HepG2 (cell line): Measurements from ENCODE around the gene CYB5R3. TPM values are rescaled to one million over a fixed set of nuclear protein-coding genes. Genes with fewer than 3 reads are reported as not detected.

ENCODE experiments used
- BCL6 ChIP-seq: IDR thresholded peaks from 2 replicates; pipeline ENCODE4 v1.6.1; 2016; ENCODE audit warnings: missing genetic modification reagents, missing compliant biosample characterization
- HDAC1 ChIP-seq: sonication (generic); formaldehyde crosslinking; IDR thresholded peaks from 2 replicates; pipeline ENCODE4 v1.5.1; 2020; ENCODE audit warnings: mild to moderate bottlenecking, missing genetic modification reagents
- HNF4G ChIP-seq, 2 experiments: sonication (generic) in 1 of 2; formaldehyde crosslinking in 1 of 2; IDR thresholded peaks; 2 replicates each; pipeline versions ENCODE4 v1.4.0 to v1.6.1; 2011 to 2020; ENCODE audit warnings: borderline replicate concordance in 2 of 2, low read depth in 2 of 2, mild to moderate bottlenecking in 2 of 2, low read length in 1 of 2, missing genetic modification reagents in 1 of 2, moderate library complexity in 1 of 2
- KDM2A ChIP-seq: sonication (generic); formaldehyde crosslinking; IDR thresholded peaks from 2 replicates; pipeline ENCODE4 v1.4.0; 2020; ENCODE audit warnings: low read depth, missing genetic modification reagents, borderline replicate concordance
- NR2C2 ChIP-seq: sonication (generic); formaldehyde crosslinking; IDR thresholded peaks from 2 replicates; pipeline ENCODE4 v1.4.0; 2020; ENCODE audit warnings: missing genetic modification reagents, mild to moderate bottlenecking, moderate library complexity, borderline replicate concordance
- POGZ ChIP-seq: sonication (generic); formaldehyde crosslinking; IDR thresholded peaks from 2 replicates; pipeline ENCODE4 v1.4.0; 2020; ENCODE audit warnings: mild to moderate bottlenecking, missing genetic modification reagents
- POLR2AphosphoS2 ChIP-seq: IDR thresholded peaks from 2 replicates; pipeline ENCODE4 v1.6.1; 2011; ENCODE audit warnings: low read depth, low read length, improper control_type of control experiment
- SP5 ChIP-seq: IDR thresholded peaks from 2 replicates; pipeline ENCODE4 v1.6.1; 2016; ENCODE audit warnings: low read depth, borderline replicate concordance
- XBP1 ChIP-seq: sonication (generic); formaldehyde crosslinking; IDR thresholded peaks from 2 replicates; pipeline ENCODE4 v1.5.0; 2020; ENCODE audit warnings: missing genetic modification reagents
- ZMYM2 ChIP-seq: sonication (generic); formaldehyde crosslinking; IDR thresholded peaks from 2 replicates; pipeline ENCODE4 v1.8.0; 2022; ENCODE audit warnings: mild to moderate bottlenecking, missing genetic modification reagents
- ZNF10 ChIP-seq: sonication (generic); formaldehyde crosslinking; IDR thresholded peaks from 2 replicates; pipeline ENCODE4 v1.4.0; 2020; ENCODE audit warnings: mild to moderate bottlenecking, low read depth, missing genetic modification reagents, borderline replicate concordance
- ZNF136 ChIP-seq: sonication (generic); formaldehyde crosslinking; IDR thresholded peaks from 2 replicates; pipeline ENCODE4 v1.8.1; 2022; ENCODE audit warnings: low read depth, mild to moderate bottlenecking, moderate library complexity, missing genetic modification reagents
- ZNF367 ChIP-seq: sonication (generic); formaldehyde crosslinking; IDR thresholded peaks from 2 replicates; pipeline ENCODE4 v1.4.0; 2020; ENCODE audit warnings: missing genetic modification reagents, borderline replicate concordance
- ZNF839 ChIP-seq: sonication (generic); formaldehyde crosslinking; IDR thresholded peaks from 2 replicates; pipeline ENCODE4 v1.4.0; 2020; ENCODE audit warnings: missing genetic modification reagents, mild to moderate bottlenecking, borderline replicate concordance
- polyA plus RNA-seq, 8 experiments: library from polyadenylated mRNA; depleted of rRNA in 3 of 8; stranded (reverse) in 7 of 8; unstranded in 1 of 8; fragments of >200 nt; fragmentation: Illumina TruSeq in 4 of 8; extraction: Trizol in 4 of 8; gene quantifications; 2 replicates each; pipeline versions ENCODE4 v1.2.1 to v1.2.3, GENCODE V29; 2011 to 2016; ENCODE audit warnings: low read depth in 4 of 8, missing spikeins in 1 of 8, mixed read lengths in 1 of 8; ENCODE audit not compliant: insufficient read depth in 1 of 8
- total RNA-seq, 5 experiments: library from RNA; depleted of rRNA; stranded (reverse); fragments of >200 nt; fragmentation: Illumina TruSeq; extraction: Trizol; gene quantifications; 2 replicates each; pipeline ENCODE4 v1.2.3, GENCODE V29; 2016; ENCODE audit warnings: low read depth in 1 of 5
- TF ChIP-seq, protein P1 (sequence below): sonication (generic); formaldehyde crosslinking; IDR thresholded peaks from 2 replicates; pipeline ENCODE4 v1.5.0; 2020; ENCODE audit warnings: mild to moderate bottlenecking, missing genetic modification reagents
- TF ChIP-seq, protein P2 (sequence below): sonication (generic); formaldehyde crosslinking; conservative IDR thresholded peaks from 2 replicates; pipeline ENCODE4 v1.4.0; 2020; ENCODE audit warnings: mild to moderate bottlenecking, missing genetic modification reagents, moderate library complexity
- TF ChIP-seq, protein P3 (sequence below): sonication (generic); formaldehyde crosslinking; conservative IDR thresholded peaks from 2 replicates; pipeline ENCODE4 v1.8.0; 2022; ENCODE audit warnings: mild to moderate bottlenecking, moderate library complexity, missing genetic modification reagents
- TF ChIP-seq, protein P4 (sequence below): sonication (generic); formaldehyde crosslinking; IDR thresholded peaks from 2 replicates; pipeline ENCODE4 v1.5.1; 2020; ENCODE audit warnings: missing genetic modification reagents, mild to moderate bottlenecking, borderline replicate concordance

Gene CYB5R3
- total and polyA plus RNA-seq, 2 of the 13 experiments (the other 11 are each of a cell fraction or from before 2014, with no cell fraction given): 32.4 to 305 TPM

DNA sequence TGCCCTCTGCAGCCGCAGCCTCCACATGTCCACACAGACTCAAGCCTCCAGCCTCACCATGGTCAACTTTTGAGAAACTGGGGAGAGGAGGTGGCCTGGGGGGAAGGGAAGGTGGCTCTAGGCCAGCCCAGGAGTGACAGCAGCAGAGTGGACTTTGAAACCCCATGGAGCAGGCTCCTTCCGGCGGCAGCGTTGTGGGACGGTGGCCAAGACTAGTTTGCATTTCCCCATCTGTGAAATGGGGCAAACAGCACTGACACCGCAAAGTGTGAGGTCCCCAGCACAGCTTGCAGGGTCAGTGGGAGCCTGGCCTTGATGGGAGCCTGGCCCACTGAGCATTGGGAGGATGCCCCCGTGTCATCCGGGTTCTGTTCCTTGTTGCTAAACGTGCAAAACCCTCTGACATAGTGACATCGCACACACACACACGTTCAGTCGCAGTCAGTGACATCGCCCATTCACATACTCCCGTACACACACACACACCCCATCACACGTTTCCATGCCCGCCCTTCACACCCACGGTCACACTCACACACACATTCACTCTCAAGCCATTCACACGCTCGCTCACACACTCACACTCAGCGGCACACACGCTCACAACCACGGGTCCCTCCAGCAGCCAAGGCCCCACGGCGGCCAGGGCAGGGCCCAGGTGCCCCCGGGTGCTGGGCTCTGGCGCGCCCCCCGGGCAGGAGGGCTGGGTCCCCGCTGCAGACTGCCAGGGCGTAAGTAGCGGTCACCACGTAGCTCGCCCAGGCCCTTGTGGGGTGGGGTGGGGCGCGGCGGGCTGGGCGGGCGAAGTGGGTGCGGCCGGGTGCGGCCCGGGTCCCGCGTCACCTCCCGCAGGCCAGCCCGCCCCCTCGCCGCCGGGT lies 585 bp downstream of the CYB5R3 start (continued):
- TF ChIP-seq ZNF367 (0 out of 2 replicates have a peak, but pooled peaks have one; percentile 8), HNF4G (IDR thresholded peaks at IDR 0.05; ENCODE audit: borderline replicate concordance, low read depth, low read length) (peak; percentile 92), HNF4G (CRISPR knock-in tag; IDR thresholded peaks at IDR 0.05; ENCODE audit: borderline replicate concordance, low read depth) (peak; percentile 84; the same call in 1 of the 2 replicates), POLR2AphosphoS2 (no peak), NR2C2 (no peak), ZNF839 (no peak), SP5 (peak; percentile 42; the same call in 1 of the 2 replicates), HDAC1 (CRISPR knock-in tag) (peak; percentile 93), ZNF10 (CRISPR knock-in tag) (no peak), KDM2A (peak; percentile 66), XBP1 (CRISPR knock-in tag) (no peak), BCL6 (CRISPR knock-in tag) (no peak; the same call in none of the 2 replicates), POGZ (CRISPR knock-in tag) (peak; percentile 64; the same call in 1 of the 2 replicates), ZMYM2 (CRISPR knock-in tag) (no peak), ZNF136 (CRISPR knock-in tag) (no peak)
- TF ChIP-seq, protein P1, sequence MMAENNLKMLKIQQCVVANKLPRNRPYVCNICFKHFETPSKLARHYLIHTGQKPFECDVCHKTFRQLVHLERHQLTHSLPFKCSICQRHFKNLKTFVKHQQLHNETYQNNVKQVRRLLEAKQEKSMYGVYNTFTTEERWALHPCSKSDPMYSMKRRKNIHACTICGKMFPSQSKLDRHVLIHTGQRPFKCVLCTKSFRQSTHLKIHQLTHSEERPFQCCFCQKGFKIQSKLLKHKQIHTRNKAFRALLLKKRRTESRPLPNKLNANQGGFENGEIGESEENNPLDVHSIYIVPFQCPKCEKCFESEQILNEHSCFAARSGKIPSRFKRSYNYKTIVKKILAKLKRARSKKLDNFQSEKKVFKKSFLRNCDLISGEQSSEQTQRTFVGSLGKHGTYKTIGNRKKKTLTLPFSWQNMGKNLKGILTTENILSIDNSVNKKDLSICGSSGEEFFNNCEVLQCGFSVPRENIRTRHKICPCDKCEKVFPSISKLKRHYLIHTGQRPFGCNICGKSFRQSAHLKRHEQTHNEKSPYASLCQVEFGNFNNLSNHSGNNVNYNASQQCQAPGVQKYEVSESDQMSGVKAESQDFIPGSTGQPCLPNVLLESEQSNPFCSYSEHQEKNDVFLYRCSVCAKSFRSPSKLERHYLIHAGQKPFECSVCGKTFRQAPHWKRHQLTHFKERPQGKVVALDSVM (CRISPR knock-in tag): peak; percentile 99
- TF ChIP-seq, protein P2, sequence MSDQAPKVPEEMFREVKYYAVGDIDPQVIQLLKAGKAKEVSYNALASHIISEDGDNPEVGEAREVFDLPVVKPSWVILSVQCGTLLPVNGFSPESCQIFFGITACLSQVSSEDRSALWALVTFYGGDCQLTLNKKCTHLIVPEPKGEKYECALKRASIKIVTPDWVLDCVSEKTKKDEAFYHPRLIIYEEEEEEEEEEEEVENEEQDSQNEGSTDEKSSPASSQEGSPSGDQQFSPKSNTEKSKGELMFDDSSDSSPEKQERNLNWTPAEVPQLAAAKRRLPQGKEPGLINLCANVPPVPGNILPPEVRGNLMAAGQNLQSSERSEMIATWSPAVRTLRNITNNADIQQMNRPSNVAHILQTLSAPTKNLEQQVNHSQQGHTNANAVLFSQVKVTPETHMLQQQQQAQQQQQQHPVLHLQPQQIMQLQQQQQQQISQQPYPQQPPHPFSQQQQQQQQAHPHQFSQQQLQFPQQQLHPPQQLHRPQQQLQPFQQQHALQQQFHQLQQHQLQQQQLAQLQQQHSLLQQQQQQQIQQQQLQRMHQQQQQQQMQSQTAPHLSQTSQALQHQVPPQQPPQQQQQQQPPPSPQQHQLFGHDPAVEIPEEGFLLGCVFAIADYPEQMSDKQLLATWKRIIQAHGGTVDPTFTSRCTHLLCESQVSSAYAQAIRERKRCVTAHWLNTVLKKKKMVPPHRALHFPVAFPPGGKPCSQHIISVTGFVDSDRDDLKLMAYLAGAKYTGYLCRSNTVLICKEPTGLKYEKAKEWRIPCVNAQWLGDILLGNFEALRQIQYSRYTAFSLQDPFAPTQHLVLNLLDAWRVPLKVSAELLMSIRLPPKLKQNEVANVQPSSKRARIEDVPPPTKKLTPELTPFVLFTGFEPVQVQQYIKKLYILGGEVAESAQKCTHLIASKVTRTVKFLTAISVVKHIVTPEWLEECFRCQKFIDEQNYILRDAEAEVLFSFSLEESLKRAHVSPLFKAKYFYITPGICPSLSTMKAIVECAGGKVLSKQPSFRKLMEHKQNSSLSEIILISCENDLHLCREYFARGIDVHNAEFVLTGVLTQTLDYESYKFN: peak; percentile 88
- TF ChIP-seq, protein P3, sequence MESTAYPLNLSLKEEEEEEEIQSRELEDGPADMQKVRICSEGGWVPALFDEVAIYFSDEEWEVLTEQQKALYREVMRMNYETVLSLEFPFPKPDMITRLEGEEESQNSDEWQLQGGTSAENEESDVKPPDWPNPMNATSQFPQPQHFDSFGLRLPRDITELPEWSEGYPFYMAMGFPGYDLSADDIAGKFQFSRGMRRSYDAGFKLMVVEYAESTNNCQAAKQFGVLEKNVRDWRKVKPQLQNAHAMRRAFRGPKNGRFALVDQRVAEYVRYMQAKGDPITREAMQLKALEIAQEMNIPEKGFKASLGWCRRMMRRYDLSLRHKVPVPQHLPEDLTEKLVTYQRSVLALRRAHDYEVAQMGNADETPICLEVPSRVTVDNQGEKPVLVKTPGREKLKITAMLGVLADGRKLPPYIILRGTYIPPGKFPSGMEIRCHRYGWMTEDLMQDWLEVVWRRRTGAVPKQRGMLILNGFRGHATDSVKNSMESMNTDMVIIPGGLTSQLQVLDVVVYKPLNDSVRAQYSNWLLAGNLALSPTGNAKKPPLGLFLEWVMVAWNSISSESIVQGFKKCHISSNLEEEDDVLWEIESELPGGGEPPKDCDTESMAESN (CRISPR knock-in tag): peak; percentile 60
- TF ChIP-seq, protein P4, sequence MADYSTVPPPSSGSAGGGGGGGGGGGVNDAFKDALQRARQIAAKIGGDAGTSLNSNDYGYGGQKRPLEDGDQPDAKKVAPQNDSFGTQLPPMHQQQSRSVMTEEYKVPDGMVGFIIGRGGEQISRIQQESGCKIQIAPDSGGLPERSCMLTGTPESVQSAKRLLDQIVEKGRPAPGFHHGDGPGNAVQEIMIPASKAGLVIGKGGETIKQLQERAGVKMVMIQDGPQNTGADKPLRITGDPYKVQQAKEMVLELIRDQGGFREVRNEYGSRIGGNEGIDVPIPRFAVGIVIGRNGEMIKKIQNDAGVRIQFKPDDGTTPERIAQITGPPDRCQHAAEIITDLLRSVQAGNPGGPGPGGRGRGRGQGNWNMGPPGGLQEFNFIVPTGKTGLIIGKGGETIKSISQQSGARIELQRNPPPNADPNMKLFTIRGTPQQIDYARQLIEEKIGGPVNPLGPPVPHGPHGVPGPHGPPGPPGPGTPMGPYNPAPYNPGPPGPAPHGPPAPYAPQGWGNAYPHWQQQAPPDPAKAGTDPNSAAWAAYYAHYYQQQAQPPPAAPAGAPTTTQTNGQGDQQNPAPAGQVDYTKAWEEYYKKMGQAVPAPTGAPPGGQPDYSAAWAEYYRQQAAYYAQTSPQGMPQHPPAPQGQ (CRISPR knock-in tag): no peak
